ENCODE measurements around the gene NLRC4. TPM values are rescaled to one million over a fixed set of nuclear protein-coding genes. Genes with fewer than 3 reads are reported as not detected.

The NLRC4 gene
- total RNA-seq, 1 experiment from 2014 or later = not detected

DNA sequence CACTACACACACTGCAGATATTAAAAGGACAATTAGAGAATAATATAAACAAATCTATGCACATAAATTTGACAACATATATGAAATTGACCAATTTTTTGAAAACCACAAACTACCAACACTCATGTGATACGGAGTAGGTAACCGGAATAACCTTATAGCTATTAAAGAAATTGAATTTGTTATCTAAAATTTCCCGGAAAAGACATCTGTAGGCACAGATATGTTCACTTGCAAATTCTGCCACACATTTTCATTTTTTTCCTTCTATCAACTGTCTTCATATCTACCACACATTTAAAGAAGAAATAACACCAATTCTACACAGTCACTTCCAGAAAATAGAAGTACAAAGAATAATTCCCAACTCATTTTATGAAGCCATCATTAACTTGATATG, 22.4 kb downstream of the NLRC4 start:
- H4K91ac ChIP-seq (ENCODE audit: insufficient read length, low read depth, low read length) = no peak overlapping the region
- H3K18ac ChIP-seq (ENCODE audit: insufficient read length, low read depth, low read length) = no peak overlapping the region

More for the DNA sequence above, 22.4 kb downstream of the NLRC4 start:
- Histone ChIP-seq H3K56ac (ENCODE audit: insufficient read length, low read depth, low read length) (no peak overlapping the region), H3K4me2 (ENCODE audit: insufficient read depth, insufficient read length, low read length) (no peak overlapping the region), H3K4ac (ENCODE audit: low read depth, low read length) (no peak overlapping the region), H2AFZ (ENCODE audit: low read length) (no peak overlapping the region), H3K27ac (ENCODE audit: insufficient read length, low read depth, low read length) (no peak overlapping the region), H4K8ac (replicated peaks; ENCODE audit: insufficient read length, low read depth, low read length) (no peak overlapping the region), H3K79me2 (ENCODE audit: insufficient read depth, low read length) (no peaks in the 10 kb centered on the region), H4K20me1 (ENCODE audit: control insufficient read depth, insufficient read depth, insufficient read length) (no peaks in the 10 kb centered on the region), H3K23ac (ENCODE audit: insufficient read length, low read depth, low read length) (no peak overlapping the region), H3K4me1 (ENCODE audit: insufficient read depth, low read length) (no peaks in the 10 kb centered on the region), H3K14ac (ENCODE audit: insufficient read depth, low read length) (no peak overlapping the region), H3K9me3 (ENCODE audit: control insufficient read depth, low read depth, low read length) (no peaks in the 10 kb centered on the region), H2BK15ac (ENCODE audit: low read depth, low read length) (no peak overlapping the region), H3K9ac (ENCODE audit: extremely low read depth, insufficient read length, low read length) (no peak overlapping the region), H3K79me1 (ENCODE audit: insufficient read depth, low read depth, low read length, poor library complexity, severe bottlenecking) (no peaks in the 10 kb centered on the region), H2BK120ac (ENCODE audit: low read depth, low read length, poor library complexity, severe bottlenecking) (no peak overlapping the region), H2BK20ac (ENCODE audit: low read depth, low read length, poor library complexity, severe bottlenecking) (no peak overlapping the region), H2BK5ac (ENCODE audit: insufficient read length, low read length) (no peak overlapping the region), H4K5ac (ENCODE audit: insufficient read length, low read depth, low read length) (no peak overlapping the region), H3K27me3 (ENCODE audit: insufficient read depth, low read length) (no peaks in the 10 kb centered on the region), H2BK12ac (ENCODE audit: insufficient read length, low read depth, low read length) (no peak overlapping the region), H3T11ph (ENCODE audit: low read length) (no peak overlapping the region), H2AK5ac (ENCODE audit: insufficient read length, low read length) (no peak overlapping the region), H3K23me2 (ENCODE audit: insufficient read length, low read depth, low read length, poor library complexity, severe bottlenecking) (no peaks in the 10 kb centered on the region)
- Mint-ChIP-seq H3K36me3 (ENCODE audit: insufficient read depth in 1 of 3, low read depth in 3 of 3) (no peaks in the 10 kb centered on the region), H3K27ac (no peak overlapping the region), H3K9me3 (no peaks in the 10 kb centered on the region), H3K4me3 (no peak overlapping the region), H3K4me1 (peaks cover 0 to 6% of the 10 kb centered on the region in 2 experiments; a peak in 1 of 4 replicates), H3K27me3 (ENCODE audit: low read depth) (no peaks in the 10 kb centered on the region)
- WGBS (ENCODE audit: extremely low coverage, insufficient read length, low lambda C conversion rate) = no CpG with 5 or more reads among the region's 3 CpGs
- TF ChIP-seq, protein P1, sequence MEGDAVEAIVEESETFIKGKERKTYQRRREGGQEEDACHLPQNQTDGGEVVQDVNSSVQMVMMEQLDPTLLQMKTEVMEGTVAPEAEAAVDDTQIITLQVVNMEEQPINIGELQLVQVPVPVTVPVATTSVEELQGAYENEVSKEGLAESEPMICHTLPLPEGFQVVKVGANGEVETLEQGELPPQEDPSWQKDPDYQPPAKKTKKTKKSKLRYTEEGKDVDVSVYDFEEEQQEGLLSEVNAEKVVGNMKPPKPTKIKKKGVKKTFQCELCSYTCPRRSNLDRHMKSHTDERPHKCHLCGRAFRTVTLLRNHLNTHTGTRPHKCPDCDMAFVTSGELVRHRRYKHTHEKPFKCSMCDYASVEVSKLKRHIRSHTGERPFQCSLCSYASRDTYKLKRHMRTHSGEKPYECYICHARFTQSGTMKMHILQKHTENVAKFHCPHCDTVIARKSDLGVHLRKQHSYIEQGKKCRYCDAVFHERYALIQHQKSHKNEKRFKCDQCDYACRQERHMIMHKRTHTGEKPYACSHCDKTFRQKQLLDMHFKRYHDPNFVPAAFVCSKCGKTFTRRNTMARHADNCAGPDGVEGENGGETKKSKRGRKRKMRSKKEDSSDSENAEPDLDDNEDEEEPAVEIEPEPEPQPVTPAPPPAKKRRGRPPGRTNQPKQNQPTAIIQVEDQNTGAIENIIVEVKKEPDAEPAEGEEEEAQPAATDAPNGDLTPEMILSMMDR (conservative IDR thresholded peaks at IDR 0.05) = no peak
- no peak for DNase-seq

All from H9 (cell line).